Spleen (tissue), 7 donors: Measurements from ENCODE around the gene GSX1.

Experiments used
- POLR2A ChIP-seq, 3 donors: fragments of 450-650 bp; IDR thresholded peaks; one replicate each; pipeline ENCODE4 v1.5.1; 2017; ENCODE audit warnings: antibody characterized with exemption in 3 of 3, mild to moderate bottlenecking in 1 of 3
- POLR2AphosphoS5 ChIP-seq, 3 donors: sonication (generic); formaldehyde crosslinking; IDR thresholded peaks; one replicate each; pipeline ENCODE4 v1.5.1; 2017; ENCODE audit warnings: antibody characterized with exemption in 3 of 3
- TF ChIP-seq, protein P1 (sequence below), 11 experiments: fragments of 200-600 bp in 7 of 11; fragments of 450-650 bp in 4 of 11; sonication (generic) in 4 of 11; IDR thresholded peaks in 8 of 11; conservative IDR thresholded peaks in 3 of 11; 1 replicate in 7 of 11; 2 replicates in 4 of 11; pipeline versions ENCODE4 v1.4.0 to v1.8.0; 2016 to 2021; ENCODE audit warnings: antibody characterized with exemption in 11 of 11, inconsistent platforms in 4 of 11, mild to moderate bottlenecking in 1 of 11
- donor health status: DM: no; HTN: no; CAD: no; lungs with moderate emphysema.
- donor health status: DM: no; HTN: no; CAD: no.
- donor health status: DM: no; HTN: no; CAD: no.

DNA sequence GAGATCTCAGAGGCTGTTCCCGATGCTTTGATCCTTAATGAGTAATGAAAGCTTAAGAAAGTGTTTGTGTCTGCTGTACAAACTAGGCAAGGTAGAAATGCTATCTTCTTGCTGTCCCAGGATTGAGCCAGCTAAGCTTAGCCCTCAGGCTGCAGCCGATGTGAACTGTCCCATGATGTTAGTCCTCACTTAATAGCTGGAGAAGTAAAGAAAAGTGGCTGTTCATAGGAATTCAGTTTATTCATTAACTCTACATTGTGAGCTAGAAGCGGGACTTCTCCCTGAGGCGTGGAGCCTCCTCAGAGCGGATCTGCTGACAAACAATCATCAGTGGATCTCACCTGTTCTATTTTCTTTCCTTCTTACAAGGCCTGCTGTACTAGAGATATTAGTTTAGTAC is 10.1 kb upstream of the GSX1 start:
- TF ChIP-seq, protein P1, sequence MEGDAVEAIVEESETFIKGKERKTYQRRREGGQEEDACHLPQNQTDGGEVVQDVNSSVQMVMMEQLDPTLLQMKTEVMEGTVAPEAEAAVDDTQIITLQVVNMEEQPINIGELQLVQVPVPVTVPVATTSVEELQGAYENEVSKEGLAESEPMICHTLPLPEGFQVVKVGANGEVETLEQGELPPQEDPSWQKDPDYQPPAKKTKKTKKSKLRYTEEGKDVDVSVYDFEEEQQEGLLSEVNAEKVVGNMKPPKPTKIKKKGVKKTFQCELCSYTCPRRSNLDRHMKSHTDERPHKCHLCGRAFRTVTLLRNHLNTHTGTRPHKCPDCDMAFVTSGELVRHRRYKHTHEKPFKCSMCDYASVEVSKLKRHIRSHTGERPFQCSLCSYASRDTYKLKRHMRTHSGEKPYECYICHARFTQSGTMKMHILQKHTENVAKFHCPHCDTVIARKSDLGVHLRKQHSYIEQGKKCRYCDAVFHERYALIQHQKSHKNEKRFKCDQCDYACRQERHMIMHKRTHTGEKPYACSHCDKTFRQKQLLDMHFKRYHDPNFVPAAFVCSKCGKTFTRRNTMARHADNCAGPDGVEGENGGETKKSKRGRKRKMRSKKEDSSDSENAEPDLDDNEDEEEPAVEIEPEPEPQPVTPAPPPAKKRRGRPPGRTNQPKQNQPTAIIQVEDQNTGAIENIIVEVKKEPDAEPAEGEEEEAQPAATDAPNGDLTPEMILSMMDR (IDR thresholded peaks at IDR 0.05 in 8 of 11, conservative IDR thresholded peaks at IDR 0.05 in 3 of 11), result no peak
- no peak for TF ChIP-seq POLR2A (IDR thresholded peaks at IDR 0.05)
- TF ChIP-seq POLR2AphosphoS5 (IDR thresholded peaks at IDR 0.05), result no peak
